PC-3 (cell line): ENCODE measurements around the gene KDSR. TPM values are rescaled to one million over a fixed set of nuclear protein-coding genes. Genes with fewer than 3 reads are reported as not detected.

Experiments
- ATAC-seq: fragments of 200-7000 bp; cut with Tn5 transposase; 2 replicates; pipeline ENCODE4 v1.9.1; 2020; ENCODE audit warnings: mild to moderate bottlenecking, moderate library complexity
- BruUV-seq: library from RNA; stranded (reverse); fragments of 400-500 nt; replicated peaks from 2 replicates; lab custom pipeline; 2021; lab: Mats Ljungman, UMichigan
- CTCF ChIA-PET: fragments of 300-600 bp; sonication (Branson Sonifier 250); formaldehyde crosslinking; loops from one replicate; lab custom pipeline; 2022; ENCODE audit warnings: antibody characterized with exemption; lab: Charles Lee
- POLR2A ChIA-PET: fragments of 300-600 bp; sonication (Branson Sonifier 250); formaldehyde crosslinking; loops from one replicate; lab custom pipeline; 2022; ENCODE audit warnings: antibody characterized with exemption; ENCODE audit not compliant: unreplicated experiment; lab: Charles Lee
- DNase-seq: peaks from one replicate; pipeline ENCODE4 v3.0.0-alpha.2; 2015
- H2AFZ ChIP-seq: fragments of 300-600 bp; sonication (generic); 2 replicates; pipeline ENCODE4 v1.6.0; 2016; ENCODE audit warnings: antibody characterized with exemption, low read length
- H3F3A ChIP-seq: fragments of 300-600 bp; sonication (generic); one replicate; pipeline ENCODE4 v1.6.0; 2017; ENCODE audit warnings: antibody characterized with exemption, low read length, control low read depth, mild to moderate bottlenecking; ENCODE audit not compliant: unreplicated experiment
- H3K27ac ChIP-seq: fragments of 300-600 bp; sonication (generic); 2 replicates; pipeline ENCODE4 v1.5.1; 2016; ENCODE audit warnings: mild to moderate bottlenecking, low read length
- H3K27me3 ChIP-seq: fragments of 300-600 bp; sonication (generic); 2 replicates; pipeline ENCODE4 v1.6.1; 2016; ENCODE audit warnings: low read length, mixed read lengths
- H3K36me3 ChIP-seq: fragments of 300-600 bp; sonication (generic); 2 replicates; pipeline ENCODE4 v1.6.1; 2016; ENCODE audit warnings: low read depth, mixed run types, low read length, mixed read lengths
- H3K4me1 ChIP-seq: fragments of 300-600 bp; sonication (generic); 2 replicates; pipeline ENCODE4 v1.5.1; 2016; ENCODE audit warnings: low read length; ENCODE audit not compliant: insufficient read depth
- H3K4me2 ChIP-seq: fragments of 300-600 bp; sonication (generic); 2 replicates; pipeline ENCODE4 v1.6.0; 2016; ENCODE audit warnings: low read length
- H3K4me3 ChIP-seq: fragments of 300-600 bp; sonication (generic); 2 replicates; pipeline ENCODE4 v1.5.1; 2016; ENCODE audit warnings: mild to moderate bottlenecking, low read length, mixed read lengths
- H3K79me2 ChIP-seq: fragments of 300-600 bp; sonication (generic); 2 replicates; pipeline ENCODE4 v1.6.1; 2017; ENCODE audit warnings: low read length, mixed read lengths
- H3K9ac ChIP-seq: fragments of 300-600 bp; sonication (generic); 2 replicates; pipeline ENCODE4 v1.6.0; 2016; ENCODE audit warnings: mild to moderate bottlenecking, low read length
- H3K9me2 ChIP-seq: fragments of 300-600 bp; sonication (generic); replicated peaks from 2 replicates; pipeline ENCODE4 v1.6.1; 2016; ENCODE audit warnings: mixed run types, low read length, mixed read lengths
- H3K9me3 ChIP-seq: fragments of 300-600 bp; sonication (generic); 2 replicates; pipeline ENCODE4 v1.6.1; 2016; ENCODE audit warnings: low read length, mixed read lengths
- H4K20me1 ChIP-seq: fragments of 300-600 bp; sonication (generic); 2 replicates; pipeline ENCODE4 v1.6.1; 2016; ENCODE audit warnings: low read length, mixed read lengths
- EZH2 ChIP-seq: fragments of 300-600 bp; sonication (generic); IDR thresholded peaks from one replicate; pipeline ENCODE4 v1.6.1; 2017; ENCODE audit warnings: antibody characterized with exemption, mild to moderate bottlenecking, low read length; ENCODE audit not compliant: unreplicated experiment
- EZH2phosphoT487 ChIP-seq: fragments of 300-600 bp; sonication (generic); IDR thresholded peaks from 2 replicates; pipeline ENCODE4 v1.6.1; 2018; ENCODE audit warnings: mild to moderate bottlenecking, antibody characterized with exemption, low read length, borderline replicate concordance
- intact Hi-C: fragments of 100-400 bp; cut with micrococcal nuclease; formaldehyde crosslinking; loops from 2 replicates; pipeline ENCODE4 v1.9.0; 2023
- total RNA-seq: library from RNA; depleted of rRNA; stranded (reverse); fragments of >200 nt; gene quantifications from 2 replicates; pipeline ENCODE4 v1.2.3, GENCODE V29; 2014
- TF ChIP-seq, protein P1 (sequence below): fragments of 300-600 bp; sonication (generic); conservative IDR thresholded peaks from 2 replicates; pipeline ENCODE4 v1.5.1; 2017; ENCODE audit warnings: antibody characterized with exemption, low read depth, mild to moderate bottlenecking, low read length

Gene KDSR
- total RNA-seq, 1 experiment from 2014 or later = 16.1 TPM

DNA sequence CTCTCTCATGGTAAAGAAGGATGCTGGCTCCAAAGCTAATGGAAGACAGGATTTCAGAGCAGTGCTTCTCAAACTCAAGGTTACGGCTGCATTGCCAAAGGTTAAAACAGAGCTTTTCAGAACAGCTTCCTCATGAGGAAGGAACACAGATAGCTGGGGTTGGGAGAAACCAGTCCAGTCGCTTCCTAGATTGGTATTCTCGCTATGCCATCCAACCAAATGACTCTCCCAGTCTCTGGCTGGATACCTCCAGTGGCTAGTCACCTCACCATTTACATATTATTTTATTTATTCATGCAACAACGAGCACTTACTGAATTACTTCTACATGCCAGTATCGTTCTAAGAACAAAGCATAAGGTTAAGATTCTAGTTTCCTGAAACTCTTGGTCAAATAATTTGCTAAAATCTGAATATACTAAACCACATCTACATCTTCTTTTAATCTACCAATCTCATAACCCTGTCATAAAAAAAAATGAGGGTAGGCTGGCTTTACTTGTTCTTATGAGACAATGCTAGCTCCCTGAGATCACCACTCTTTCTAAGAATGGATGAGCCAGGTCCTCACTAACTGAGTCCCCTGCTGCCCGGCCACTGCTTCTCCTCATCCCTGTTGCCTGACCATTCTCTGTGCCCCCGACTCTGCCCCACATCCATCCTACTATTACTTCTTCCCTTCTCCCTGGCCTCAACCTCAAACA lies 20.4 kb downstream of the KDSR start:
- Histone ChIP-seq H3F3A (no peaks in the 10 kb centered on the region), H2AFZ (no peak overlapping the region), H3K27me3 (no peaks in the 10 kb centered on the region), H4K20me1 (no peaks in the 10 kb centered on the region), H3K4me2 (no peak overlapping the region), H3K79me2 (no peaks in the 10 kb centered on the region), H3K4me1 (no peaks in the 10 kb centered on the region), H3K9me2 (no peaks in the 10 kb centered on the region), H3K4me3 (no peak overlapping the region), H3K36me3 (peaks cover 17% of the 10 kb centered on the region), H3K27ac (no peak overlapping the region), H3K9me3 (no peaks in the 10 kb centered on the region), H3K9ac (no peak overlapping the region)
- ATAC-seq (no peak), DNase-seq (no peak)
- intact Hi-C loops = no loop called here
- ChIA-PET POLR2A (interaction anchor here (0.6 kb wide), 1 partner anchor 10 kb away, joined by 10 read pairs; no protein-coding TSS in a partner anchor), CTCF (no interaction called here)
- TF ChIP-seq EZH2phosphoT487 (no peak), EZH2 (no peak)
- TF ChIP-seq, protein P1, sequence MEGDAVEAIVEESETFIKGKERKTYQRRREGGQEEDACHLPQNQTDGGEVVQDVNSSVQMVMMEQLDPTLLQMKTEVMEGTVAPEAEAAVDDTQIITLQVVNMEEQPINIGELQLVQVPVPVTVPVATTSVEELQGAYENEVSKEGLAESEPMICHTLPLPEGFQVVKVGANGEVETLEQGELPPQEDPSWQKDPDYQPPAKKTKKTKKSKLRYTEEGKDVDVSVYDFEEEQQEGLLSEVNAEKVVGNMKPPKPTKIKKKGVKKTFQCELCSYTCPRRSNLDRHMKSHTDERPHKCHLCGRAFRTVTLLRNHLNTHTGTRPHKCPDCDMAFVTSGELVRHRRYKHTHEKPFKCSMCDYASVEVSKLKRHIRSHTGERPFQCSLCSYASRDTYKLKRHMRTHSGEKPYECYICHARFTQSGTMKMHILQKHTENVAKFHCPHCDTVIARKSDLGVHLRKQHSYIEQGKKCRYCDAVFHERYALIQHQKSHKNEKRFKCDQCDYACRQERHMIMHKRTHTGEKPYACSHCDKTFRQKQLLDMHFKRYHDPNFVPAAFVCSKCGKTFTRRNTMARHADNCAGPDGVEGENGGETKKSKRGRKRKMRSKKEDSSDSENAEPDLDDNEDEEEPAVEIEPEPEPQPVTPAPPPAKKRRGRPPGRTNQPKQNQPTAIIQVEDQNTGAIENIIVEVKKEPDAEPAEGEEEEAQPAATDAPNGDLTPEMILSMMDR = no peak
- no TSS peak for BruUV-seq

DNA sequence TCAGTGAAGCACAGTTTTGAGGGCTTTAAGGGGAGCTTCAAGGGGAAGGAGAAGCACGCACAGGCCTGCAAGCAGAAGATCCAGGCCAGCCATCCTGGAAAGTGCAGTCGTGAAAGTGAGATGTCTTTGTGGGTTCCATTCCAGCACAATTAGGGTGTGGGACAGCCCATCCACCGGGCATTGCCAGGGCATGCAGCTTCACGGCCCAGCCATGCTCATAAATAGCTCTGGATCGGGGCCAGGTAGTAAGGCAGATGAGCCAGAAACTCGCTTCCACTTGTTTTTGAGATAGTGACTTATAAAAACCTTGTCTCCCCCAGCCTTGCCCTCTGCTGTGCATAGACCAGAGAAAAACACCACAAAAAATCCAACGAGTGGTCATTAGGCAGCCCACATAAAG lies 21.0 kb downstream of the KDSR start:
- no TSS peak for BruUV-seq
- H3K27ac ChIP-seq = no peak overlapping the region
- no peaks in the 10 kb centered on the region for H3K9me2 ChIP-seq
- H3K4me1 ChIP-seq = no peaks in the 10 kb centered on the region
- no peak overlapping the region for H3K4me2 ChIP-seq
- no peak overlapping the region for H2AFZ ChIP-seq
- no peak overlapping the region for H3K4me3 ChIP-seq
- no peaks in the 10 kb centered on the region for H4K20me1 ChIP-seq
- intact Hi-C loops = no loop called here
- TF ChIP-seq, protein P1 = no peak
- TF ChIP-seq EZH2phosphoT487 (no peak), EZH2 (no peak)
- ChIA-PET CTCF (no interaction called here), POLR2A (no interaction called here)
- ATAC-seq (no peak), DNase-seq (no peak)
- peaks cover 16% of the 10 kb centered on the region for H3K36me3 ChIP-seq
- no peaks in the 10 kb centered on the region for H3K9me3 ChIP-seq
- no peaks in the 10 kb centered on the region for H3K79me2 ChIP-seq
- H3F3A ChIP-seq = no peaks in the 10 kb centered on the region
- no peak overlapping the region for H3K9ac ChIP-seq
- H3K27me3 ChIP-seq = no peaks in the 10 kb centered on the region

- peaks cover 15% of the 10 kb centered on the region; the same call in 1 of the 2 replicates for H3K36me3 ChIP-seq
- TF ChIP-seq EZH2phosphoT487 (no peak), EZH2 (no peak)
- TF ChIP-seq, protein P1 = no peak
- H3K4me3 ChIP-seq = no peak overlapping the region
- no peaks in the 10 kb centered on the region for H3K79me2 ChIP-seq
- POLR2A ChIA-PET = no interaction called here
- H3K4me2 ChIP-seq = no peak overlapping the region
- no peaks in the 10 kb centered on the region for H4K20me1 ChIP-seq
- intact Hi-C loops = no loop called here
- no peak overlapping the region for H2AFZ ChIP-seq
- H3K27me3 ChIP-seq = no peaks in the 10 kb centered on the region
- no peaks in the 10 kb centered on the region for H3K9me3 ChIP-seq
- DNase-seq = no peak
- H3K27ac ChIP-seq = no peak overlapping the region
- no peaks in the 10 kb centered on the region for H3F3A ChIP-seq
- CTCF ChIA-PET = no interaction called here
- no peaks in the 10 kb centered on the region for H3K4me1 ChIP-seq
- ATAC-seq = no peak
- no peaks in the 10 kb centered on the region for H3K9me2 ChIP-seq
- H3K9ac ChIP-seq = no peak overlapping the region
- BruUV-seq = no TSS peak
These were observed 22.1 kb downstream of the KDSR start for GRCh38 chr18:63344918-63345317.
